ENCODE measurements around the gene TMEM138.

The TMEM138 gene

DNA sequence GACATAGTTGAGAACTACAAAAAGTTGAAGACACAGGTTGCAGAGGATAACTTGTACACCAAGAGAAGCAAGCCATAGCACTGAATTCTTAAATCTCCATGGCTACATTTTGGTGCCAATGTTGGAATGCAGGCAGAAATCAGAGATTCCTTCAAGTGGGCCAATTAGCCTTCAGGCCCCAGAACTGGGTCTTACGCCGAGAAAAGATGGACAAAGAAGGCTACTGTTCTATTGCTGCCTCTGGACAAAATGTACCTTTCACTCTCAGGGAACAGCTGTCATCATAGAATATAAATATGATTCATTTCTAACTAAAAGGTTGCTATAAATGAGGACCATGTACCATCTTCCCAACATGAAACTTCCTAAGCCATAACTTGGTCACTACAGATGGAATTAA, 43.9 kb downstream of the TMEM138 start:
- DNase-seq (ENCODE audit: low spot score), result no peak

- no peak for DNase-seq (ENCODE audit: low spot score)
Observed at GRCh38 chr11:61406991-61407728, 45.0 kb downstream of the TMEM138 start.

- no peak for DNase-seq (ENCODE audit: low spot score)
Observed at GRCh38 chr11:61411589-61411988, 49.4 kb downstream of the TMEM138 start.

GRCh38 chr11:61413496-61413895, 51.3 kb downstream of the TMEM138 start:
- no peak for DNase-seq (ENCODE audit: low spot score)

DNA sequence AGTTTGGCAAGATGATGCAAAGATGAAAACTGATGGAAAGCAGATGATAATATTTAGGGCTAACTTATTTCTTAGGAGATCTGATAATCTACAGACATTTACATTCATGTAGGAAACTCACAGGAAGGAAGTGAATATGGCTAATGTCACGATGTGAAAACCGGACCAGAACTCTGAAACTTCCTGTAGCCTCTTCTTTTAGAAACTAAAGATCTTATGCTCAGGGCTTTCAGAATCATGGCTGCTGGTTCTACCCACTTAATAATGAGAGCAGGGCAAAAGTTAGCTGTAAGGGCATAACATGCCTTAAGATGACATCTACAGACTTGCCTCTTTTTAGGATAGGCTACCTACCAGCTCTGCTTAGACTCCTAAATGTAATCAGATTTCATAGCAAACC, 52.4 kb downstream of the TMEM138 start:
- DNase-seq (ENCODE audit: low spot score), result no peak

DNA sequence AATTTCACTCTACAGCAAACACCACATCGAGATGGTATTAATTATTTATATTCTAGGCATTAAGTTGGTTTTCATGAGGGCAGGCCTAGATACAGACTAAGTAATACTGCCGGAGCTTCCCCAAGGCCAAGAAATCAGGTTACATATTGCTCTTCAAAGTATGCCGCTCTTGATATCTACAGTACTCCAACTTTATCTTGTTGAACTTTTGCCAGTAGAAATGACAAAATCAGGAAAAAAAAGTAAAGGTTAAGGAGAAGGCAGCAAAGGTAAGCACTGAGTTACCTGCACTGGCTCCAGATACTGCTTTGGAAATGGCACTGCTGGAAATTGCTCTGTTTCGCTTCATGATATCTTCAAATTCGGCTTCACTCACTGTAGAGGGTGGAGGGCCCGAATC, 53.2 kb downstream of the TMEM138 start:
- DNase-seq (ENCODE audit: low spot score), result no peak

DNA sequence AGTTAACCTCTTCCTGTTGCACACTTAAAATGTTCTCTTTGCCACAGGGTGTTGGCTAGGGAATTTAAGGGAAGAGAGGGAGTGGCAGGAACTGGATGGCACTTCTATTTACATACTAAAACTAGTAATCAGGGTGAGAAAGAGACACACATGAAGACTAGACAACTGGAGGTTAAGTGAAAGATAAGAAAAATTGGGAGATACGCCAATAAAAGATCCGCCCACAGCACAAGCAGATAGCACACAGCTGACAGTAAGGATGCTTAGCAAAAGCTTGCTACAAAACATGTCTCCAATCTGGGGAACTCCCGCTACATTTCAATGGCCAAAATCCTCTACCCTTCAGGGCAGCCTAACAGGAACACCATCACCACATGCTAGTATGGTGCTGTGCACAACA, 54.8 kb downstream of the TMEM138 start:
- DNase-seq (ENCODE audit: low spot score), result no peak

DNA sequence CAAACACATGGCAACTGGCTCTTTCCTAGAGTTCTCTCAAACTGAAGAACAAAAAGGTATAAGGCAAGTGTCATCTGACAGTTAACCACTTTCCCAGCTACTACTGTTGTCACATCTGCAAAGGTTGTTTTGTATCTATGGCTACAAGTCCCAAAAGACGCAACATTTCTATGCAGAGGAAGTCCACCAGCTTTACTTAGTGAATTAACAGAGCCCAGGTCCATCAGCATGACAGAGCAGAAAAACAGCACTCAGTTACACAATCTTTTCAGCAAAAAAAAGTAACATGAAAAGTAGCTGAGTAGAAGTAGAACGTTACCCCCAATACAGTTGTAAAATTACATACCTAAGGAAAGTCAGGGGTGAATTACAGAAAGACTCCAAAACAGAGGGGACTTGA, 55.5 kb downstream of the TMEM138 start:
- DNase-seq (ENCODE audit: low spot score), result no peak

DNA sequence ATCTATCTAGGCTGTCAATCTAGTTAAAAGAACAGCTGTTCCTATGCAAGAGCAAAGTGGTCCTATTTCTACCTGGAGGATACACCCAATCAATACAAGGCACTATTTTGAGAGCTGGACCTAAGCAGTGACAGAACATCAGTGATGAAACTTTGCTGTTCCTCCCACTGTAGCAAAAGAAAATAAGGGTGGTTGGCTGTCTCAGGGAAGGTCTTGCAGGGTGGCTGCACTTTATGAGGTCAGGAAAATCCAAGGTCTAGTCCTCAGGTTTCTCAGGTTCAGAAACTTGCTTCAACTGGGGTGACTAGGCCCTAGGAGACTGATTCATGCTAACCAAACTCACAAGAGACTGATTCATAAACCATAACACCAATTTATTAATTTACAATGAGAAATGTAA, 56.0 kb downstream of the TMEM138 start:
- DNase-seq (ENCODE audit: low spot score), result no peak
